Spleen (tissue), 7 donors: ENCODE data around the gene MTA1.

Experiments
- CTCF ChIP-seq, 11 experiments: fragments of 200-600 bp in 7 of 11; fragments of 450-650 bp in 4 of 11; sonication (generic) in 4 of 11; IDR thresholded peaks in 8 of 11; conservative IDR thresholded peaks in 3 of 11; 1 replicate in 7 of 11; 2 replicates in 4 of 11; pipeline versions ENCODE4 v1.4.0 to v1.8.0; 2016 to 2021; ENCODE audit warnings: antibody characterized with exemption in 11 of 11, inconsistent platforms in 4 of 11, mild to moderate bottlenecking in 1 of 11
- POLR2A ChIP-seq, 3 donors: fragments of 450-650 bp; IDR thresholded peaks; one replicate each; pipeline ENCODE4 v1.5.1; 2017; ENCODE audit warnings: antibody characterized with exemption in 3 of 3, mild to moderate bottlenecking in 1 of 3
- POLR2AphosphoS5 ChIP-seq, 3 donors: sonication (generic); formaldehyde crosslinking; IDR thresholded peaks; one replicate each; pipeline ENCODE4 v1.5.1; 2017; ENCODE audit warnings: antibody characterized with exemption in 3 of 3
- donor health status: DM: no; HTN: no; CAD: no; lungs with moderate emphysema.
- donor health status: DM: no; HTN: no; CAD: no.
- donor health status: DM: no; HTN: no; CAD: no.

GRCh38 chr14:105440992-105441391 is 21.4 kb downstream of the MTA1 start:
- no peak for TF ChIP-seq POLR2AphosphoS5 (IDR thresholded peaks at IDR 0.05)
- TF ChIP-seq POLR2A (IDR thresholded peaks at IDR 0.05): no peak
- no peak for TF ChIP-seq CTCF (IDR thresholded peaks at IDR 0.05 in 8 of 11, conservative IDR thresholded peaks at IDR 0.05 in 3 of 11)
